IMR-90 (cell line): ENCODE measurements around the gene PDXDC1.
"Not testable (repeated sequence)": the region's sequence is repeated elsewhere in the genome, so short reads cannot be mapped to it uniquely, and the experiment has no call there.

Experiments used
- BHLHE40 ChIP-seq: fragments of 150-350 bp; IDR thresholded peaks from 2 replicates; pipeline ENCODE4 v1.6.1; 2016; ENCODE audit warnings: mild to moderate bottlenecking, low read depth, low read length
- CHD1 ChIP-seq: IDR thresholded peaks from 2 replicates; pipeline ENCODE4 v1.6.1; 2012; ENCODE audit warnings: low read depth, low read length, improper control_type of control experiment
- CTCF ChIP-seq: conservative IDR thresholded peaks from 2 replicates; pipeline ENCODE4 v1.5.1; 2012; ENCODE audit warnings: mild to moderate bottlenecking, low read depth, low read length, improper control_type of control experiment
- ELK1 ChIP-seq: fragments of 150-350 bp; IDR thresholded peaks from 2 replicates; pipeline ENCODE4 v1.6.1; 2016; ENCODE audit warnings: low read depth, mild to moderate bottlenecking, low read length, moderate library complexity, borderline replicate concordance
- MAZ ChIP-seq: IDR thresholded peaks from 2 replicates; pipeline ENCODE4 v1.6.1; 2012; ENCODE audit warnings: low read depth, mild to moderate bottlenecking, low read length, improper control_type of control experiment, moderate library complexity, borderline replicate concordance
- POLR2A ChIP-seq: IDR thresholded peaks from 2 replicates; pipeline ENCODE4 v1.6.1; 2012; ENCODE audit warnings: mild to moderate bottlenecking, low read depth, low read length
- RAD21 ChIP-seq: IDR thresholded peaks from 2 replicates; pipeline ENCODE4 v1.6.1; 2012; ENCODE audit warnings: low read length, improper control_type of control experiment
- RFX5 ChIP-seq: IDR thresholded peaks from 2 replicates; pipeline ENCODE4 v1.8.0; 2012; ENCODE audit warnings: low read depth, mild to moderate bottlenecking, low read length, moderate library complexity
- SMC3 ChIP-seq: fragments of 150-350 bp; IDR thresholded peaks from 2 replicates; pipeline ENCODE4 v1.6.1; 2016; ENCODE audit warnings: low read depth, mild to moderate bottlenecking, antibody characterized with exemption, low read length, moderate library complexity
- USF2 ChIP-seq: fragments of 150-350 bp; IDR thresholded peaks from 2 replicates; pipeline ENCODE4 v1.6.1; 2017; ENCODE audit warnings: mild to moderate bottlenecking, antibody characterized with exemption, low read length, low read depth

- TF ChIP-seq RAD21, CTCF, BHLHE40, SMC3, CHD1, RFX5, POLR2A, MAZ, ELK1, USF2: not testable (repeated sequence)
Measured at GRCh38 chr16:14930971-14931370, 43.9 kb upstream of the PDXDC1 start.
